ENCODE results near the gene SMC3. TPM values are rescaled to one million over a fixed set of nuclear protein-coding genes. Genes with fewer than 3 reads are reported as not detected.
A peak's percentile ranks its signal among the peaks of the same experiment; 100 is the strongest.

SMC3 gene
- polyA plus RNA-seq, 1 of the 3 experiments (the other 2 are of a cell fraction), result 10.1 TPM

GRCh38 chr10:110649347-110650264, 82.1 kb downstream of the SMC3 start:
- Histone ChIP-seq H3K36me3 (replicated peaks in 1 of 2; ENCODE audit: control insufficient read depth in 1 of 2, insufficient read depth in 2 of 2, low read length in 1 of 2) (no peaks in the 10 kb centered on the region), H4K20me1 (ENCODE audit: insufficient read depth) (no peaks in the 10 kb centered on the region), H3K79me2 (ENCODE audit: insufficient read depth) (no peaks in the 10 kb centered on the region), H3K4me2 (peak overlapping the region; percentile 27; the same call in 1 of the 2 replicates), H3K9me3 (no peaks in the 10 kb centered on the region), H3K9me2 (no peaks in the 10 kb centered on the region), H3K4me3 (ENCODE audit: low read depth in 2 of 2, low read length in 1 of 2) (no peak overlapping the region), H3F3A (replicated peaks; ENCODE audit: insufficient read depth) (peaks cover 5% of the 10 kb centered on the region), H2AFZ (ENCODE audit: low read depth) (no peak overlapping the region), H3K9ac (no peak overlapping the region), H3K4me1 (ENCODE audit: control insufficient read depth in 1 of 2, insufficient read depth in 2 of 2, low read depth in 1 of 2, low read length in 1 of 2) (peaks cover 10 to 30% of the 10 kb centered on the region in 2 experiments; a peak in 3 of 4 replicates), H3K27ac (ENCODE audit: low read depth in 2 of 2, low read length in 1 of 2) (no peak overlapping the region), H3K27me3 (ENCODE audit: insufficient read depth) (no peaks in the 10 kb centered on the region)
- ChIA-PET CTCF (interaction anchor here (1.2 to 3.3 kb wide), 5 partner anchors 9 to 41 kb away, joined by 3 to 22 read pairs (median 7); no protein-coding TSS in a partner anchor), POLR2A (no interaction called here)
- no peak for TF ChIP-seq MXI1 (IDR thresholded peaks at IDR 0.05; ENCODE audit: low read depth, low read length)
- TF ChIP-seq USF1 (IDR thresholded peaks at IDR 0.05; ENCODE audit: borderline replicate concordance, low read depth), result no peak
- no peak for DNase-seq
- WGBS (ENCODE audit: low lambda C conversion rate), result 78% methylated on average over 6 of the region's 6 CpGs

GRCh38 chr10:110650265-110650668, 82.8 kb downstream of the SMC3 start:
- CTCF ChIA-PET, result interaction anchor here (2.0 to 3.3 kb wide), 2 partner anchors 22 to 40 kb away, joined by 7 to 22 read pairs; no protein-coding TSS in a partner anchor
- Histone ChIP-seq H3K9me2 (no peaks in the 10 kb centered on the region), H3K79me2 (ENCODE audit: insufficient read depth) (no peaks in the 10 kb centered on the region), H3K36me3 (replicated peaks in 1 of 2; ENCODE audit: control insufficient read depth in 1 of 2, insufficient read depth in 2 of 2, low read length in 1 of 2) (no peaks in the 10 kb centered on the region), H4K20me1 (ENCODE audit: insufficient read depth) (no peaks in the 10 kb centered on the region), H3K4me1 (ENCODE audit: control insufficient read depth in 1 of 2, insufficient read depth in 2 of 2, low read depth in 1 of 2, low read length in 1 of 2) (peaks cover 10 to 30% of the 10 kb centered on the region in 2 experiments; a peak in 3 of 4 replicates), H3K9ac (no peak overlapping the region), H3K4me2 (peak overlapping the region; percentile 27; the same call in 1 of the 2 replicates), H3K27ac (ENCODE audit: low read depth in 2 of 2, low read length in 1 of 2) (no peak overlapping the region), H3F3A (replicated peaks; ENCODE audit: insufficient read depth) (peaks cover 6% of the 10 kb centered on the region), H3K4me3 (ENCODE audit: low read depth in 2 of 2, low read length in 1 of 2) (no peak overlapping the region), H2AFZ (ENCODE audit: low read depth) (no peak overlapping the region), H3K27me3 (ENCODE audit: insufficient read depth) (no peaks in the 10 kb centered on the region), H3K9me3 (no peaks in the 10 kb centered on the region)
- DNase-seq, result no peak
- TF ChIP-seq NFIC (IDR thresholded peaks at IDR 0.05; ENCODE audit: borderline replicate concordance), result no peak
- no peak for TF ChIP-seq NRF1 (IDR thresholded peaks at IDR 0.05; ENCODE audit: low read depth, low read length)
- TF ChIP-seq GATA2 (CRISPR knock-in tag; IDR thresholded peaks at IDR 0.05), result no peak
- no peak for TF ChIP-seq MAX (IDR thresholded peaks at IDR 0.05; ENCODE audit: low read depth)
- TF ChIP-seq USF2 (IDR thresholded peaks at IDR 0.05; ENCODE audit: borderline replicate concordance, low read depth, low read length), result no peak
- TF ChIP-seq MXI1 (IDR thresholded peaks at IDR 0.05; ENCODE audit: low read depth, low read length), result no peak
- TF ChIP-seq SIN3A (IDR thresholded peaks at IDR 0.05; ENCODE audit: borderline replicate concordance, low read depth, low read length), result no peak
- no peak for TF ChIP-seq EP300 (IDR thresholded peaks at IDR 0.05; ENCODE audit: borderline replicate concordance in 1 of 2, low read depth in 1 of 2, low read length in 1 of 2)
- no peak for TF ChIP-seq ZBTB33 (IDR thresholded peaks at IDR 0.05; ENCODE audit: borderline replicate concordance, low read depth)
- TF ChIP-seq USF1 (IDR thresholded peaks at IDR 0.05; ENCODE audit: borderline replicate concordance, low read depth), result no peak
- POLR2A ChIA-PET, result no interaction called here
- WGBS (ENCODE audit: low lambda C conversion rate), result 100% methylated on average over 1 of the region's 1 CpG

All from SK-N-SH (cell line).